Suppressor macrophage treated with lipopolysaccharide for 4 hours (primary cell): ENCODE data around the gene NRXN3.
A peak's percentile ranks its signal among the peaks of the same experiment; 100 is the strongest.

Source experiments
- DNase-seq: peaks from one replicate; pipeline ENCODE4 v3.0.0-alpha.2; 2020

Gene NRXN3

GRCh38 chr14:78666336-78667056 lies 496.3 kb downstream of the NRXN3 start:
- DNase-seq: no peak

- no peak for DNase-seq
Measured at GRCh38 chr14:78667141-78667540, 497.0 kb downstream of the NRXN3 start.

DNA sequence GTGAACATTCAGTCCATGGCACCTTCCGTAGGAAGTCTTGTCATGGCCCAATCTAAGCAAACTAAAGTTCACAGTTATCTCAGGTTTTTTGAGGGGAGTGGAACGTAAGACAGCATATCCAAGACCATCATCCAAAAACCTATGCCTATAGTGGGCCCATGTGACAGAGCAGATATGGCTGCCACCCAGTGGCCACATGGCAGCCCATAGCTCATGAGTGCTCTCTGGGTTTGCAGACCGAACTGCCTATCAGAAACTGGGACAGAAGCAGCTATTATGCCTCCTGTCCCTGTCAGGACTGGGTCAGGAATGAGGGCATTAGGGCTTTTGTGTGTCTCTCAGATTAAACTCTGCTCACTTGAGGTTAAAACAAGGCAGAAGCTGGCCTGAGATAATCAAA lies 503.7 kb downstream of the NRXN3 start:
- DNase-seq: no peak

GRCh38 chr14:78674820-78675219 lies 504.6 kb downstream of the NRXN3 start:
- no peak for DNase-seq

DNA sequence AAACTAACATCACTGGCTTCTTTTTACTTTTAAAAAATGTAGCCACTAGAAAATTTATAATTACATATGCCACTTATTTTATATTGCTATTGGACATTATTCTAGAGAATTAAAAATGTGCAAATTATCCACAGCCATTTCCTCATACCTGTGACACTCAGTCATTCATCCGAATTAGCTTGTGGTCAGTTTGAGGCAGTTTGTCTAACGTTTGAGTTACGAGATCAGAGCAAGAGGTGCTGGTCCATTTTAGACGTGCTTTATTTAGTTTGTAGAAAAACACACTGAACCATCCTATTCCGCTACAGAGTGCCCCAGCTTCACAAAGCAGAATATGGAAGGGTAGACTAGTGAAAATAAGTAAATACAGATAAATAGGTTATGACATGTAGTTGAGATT lies 513.0 kb downstream of the NRXN3 start:
- DNase-seq: no peak

GRCh38 chr14:78683981-78684380 lies 513.8 kb downstream of the NRXN3 start:
- DNase-seq: no peak

DNA sequence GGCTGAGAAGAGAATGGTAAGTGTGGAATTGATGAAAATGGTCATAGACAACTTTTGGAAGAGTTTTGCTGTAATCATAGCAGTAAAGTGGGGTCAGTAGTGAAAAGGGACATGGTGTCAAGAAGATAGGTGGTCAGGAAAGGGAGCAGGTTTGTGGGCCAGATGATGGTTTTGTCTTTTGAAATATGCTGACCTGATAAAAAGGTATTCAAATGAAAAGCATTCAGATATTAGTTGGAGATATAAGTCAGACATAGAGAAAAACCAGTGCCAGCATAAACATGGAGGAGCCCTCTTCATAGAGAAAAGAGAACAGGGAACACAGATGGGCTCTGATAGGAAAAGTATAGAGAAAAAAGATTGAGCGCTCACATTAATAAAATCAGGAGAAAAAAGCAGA lies 518.3 kb downstream of the NRXN3 start:
- no peak for DNase-seq

GRCh38 chr14:78690836-78691235 lies 520.7 kb downstream of the NRXN3 start:
- DNase-seq: peak; percentile 4

DNA sequence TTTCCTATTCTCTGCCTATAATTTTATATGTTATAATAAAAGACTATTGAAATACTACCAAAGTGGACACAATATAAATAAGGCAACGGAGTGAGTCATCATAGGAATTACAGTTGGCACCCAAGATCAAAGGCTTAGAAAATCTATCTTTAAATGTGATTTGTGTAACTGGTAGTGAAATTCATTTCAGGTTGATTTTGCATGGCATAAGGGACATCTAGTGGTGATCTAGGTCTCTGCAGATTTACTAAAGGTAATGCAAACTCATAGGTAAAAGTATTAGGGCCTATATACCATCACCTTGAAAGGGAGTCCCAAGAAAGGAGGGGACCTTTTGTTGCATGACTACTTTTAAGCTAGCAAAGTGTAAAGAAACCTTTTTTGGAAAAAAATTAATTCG lies 527.2 kb downstream of the NRXN3 start:
- DNase-seq: peak; percentile 9

GRCh38 chr14:78698991-78699390 lies 528.8 kb downstream of the NRXN3 start:
- DNase-seq: no peak

- no peak for DNase-seq
Measured at GRCh38 chr14:78700236-78700635, 530.1 kb downstream of the NRXN3 start.

GRCh38 chr14:78701246-78701645 lies 531.1 kb downstream of the NRXN3 start:
- no peak for DNase-seq

DNA sequence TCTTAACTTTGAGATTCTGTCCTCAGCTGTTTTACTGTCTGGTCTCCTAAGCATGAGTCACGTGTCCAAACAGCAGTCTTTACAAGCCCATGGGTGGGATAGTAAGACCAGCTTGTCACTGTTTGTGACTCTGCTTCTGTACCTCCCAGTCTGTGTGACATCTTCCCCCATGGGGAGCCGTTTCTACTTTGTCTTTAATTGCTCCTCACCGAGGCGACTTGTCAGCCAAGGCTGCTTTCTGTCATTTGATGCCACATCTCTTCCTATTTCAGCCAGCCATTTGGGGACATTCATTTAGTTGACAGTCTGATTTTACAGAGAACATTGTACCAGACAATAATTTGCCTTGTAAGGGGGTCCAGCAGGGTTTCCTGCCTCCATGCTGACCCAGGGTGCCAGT lies 534.8 kb downstream of the NRXN3 start:
- no peak for DNase-seq

- no peak for DNase-seq
Measured at GRCh38 chr14:78705989-78706388, 535.8 kb downstream of the NRXN3 start.

GRCh38 chr14:78709795-78710557 lies 539.8 kb downstream of the NRXN3 start:
- no peak for DNase-seq

DNA sequence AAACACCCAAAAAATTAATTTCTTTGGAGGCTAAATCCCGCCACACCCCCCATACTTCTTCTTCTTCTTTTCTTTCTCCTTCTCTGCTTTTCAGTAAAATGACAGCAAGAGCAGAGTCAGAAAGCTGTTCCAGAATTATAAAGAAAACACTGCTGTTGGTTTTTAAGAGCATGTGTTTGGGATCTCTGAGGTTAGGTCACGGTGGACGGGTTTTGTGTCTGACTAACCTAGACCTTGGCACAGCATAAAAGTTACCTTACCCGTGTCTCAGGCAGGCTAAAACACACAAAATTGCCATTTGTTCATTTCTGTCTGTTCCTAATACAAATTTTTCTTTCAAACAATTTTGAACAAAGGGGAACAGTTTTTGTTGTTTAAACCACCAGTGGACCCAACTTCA lies 540.8 kb downstream of the NRXN3 start:
- no peak for DNase-seq

DNA sequence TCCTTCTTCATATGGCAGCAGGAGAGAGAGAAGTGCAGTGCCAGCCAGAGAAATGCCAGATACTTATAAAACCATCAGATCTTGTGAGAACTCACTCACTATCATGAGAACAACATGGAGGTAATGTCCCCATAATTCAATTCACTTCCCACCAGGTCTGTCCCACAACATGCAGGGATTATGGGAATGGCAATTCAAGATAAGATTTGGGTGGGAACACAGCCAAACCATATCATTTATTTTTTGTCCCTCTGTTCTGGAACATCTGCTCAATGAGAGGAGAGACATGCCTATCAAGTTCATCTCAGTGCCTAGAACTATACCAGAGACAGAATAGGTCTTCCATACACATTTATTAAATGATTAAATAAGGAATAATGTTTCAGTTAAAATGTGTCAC lies 543.5 kb downstream of the NRXN3 start:
- no peak for DNase-seq

DNA sequence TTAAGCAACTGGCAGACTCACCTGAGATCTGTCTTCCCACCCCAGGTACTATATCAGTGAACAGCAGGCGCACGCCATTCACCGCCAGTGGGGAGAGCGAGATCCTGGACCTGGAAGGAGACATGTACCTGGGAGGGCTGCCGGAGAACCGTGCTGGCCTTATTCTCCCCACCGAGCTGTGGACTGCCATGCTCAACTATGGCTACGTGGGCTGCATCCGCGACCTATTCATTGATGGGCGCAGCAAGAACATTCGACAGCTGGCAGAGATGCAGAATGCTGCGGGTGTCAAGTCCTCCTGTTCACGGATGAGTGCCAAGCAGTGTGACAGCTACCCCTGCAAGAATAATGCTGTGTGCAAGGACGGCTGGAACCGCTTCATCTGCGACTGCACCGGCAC lies 544.5 kb downstream of the NRXN3 start:
- no peak for DNase-seq

GRCh38 chr14:78721756-78722480 lies 551.7 kb downstream of the NRXN3 start:
- no peak for DNase-seq

- no peak for DNase-seq
Measured at GRCh38 chr14:78725086-78725485, 554.9 kb downstream of the NRXN3 start.

- DNase-seq: no peak
Measured at GRCh38 chr14:78737116-78737515, 566.9 kb downstream of the NRXN3 start.

- no peak for DNase-seq
Measured at GRCh38 chr14:78737601-78738000, 567.4 kb downstream of the NRXN3 start.

GRCh38 chr14:78746086-78746595 lies 576.0 kb downstream of the NRXN3 start:
- no peak for DNase-seq

GRCh38 chr14:78747813-78748212 lies 577.6 kb downstream of the NRXN3 start:
- DNase-seq: no peak
